Endometrium (tissue), 2 donors: Measurements from ENCODE around the gene TUFT1.

Experiments
- FAIRE-seq: peaks from 2 replicates; lab custom pipeline; 2012; peaks lifted over from hg19 to GRCh38; lab: Jason Lieb, UNC
- donor health status: control.
- donor health status: control.

The TUFT1 gene

GRCh38 chr1:151540021-151540981 is at the start of gene TUFT1:
TSS of gene TUFT1 (plus strand) at chr1:151540309. CDS start at chr1:151540367, 58 bp downstream.
- FAIRE-seq = no peak

- FAIRE-seq = no peak
Measured at GRCh38 chr1:151491641-151492040, 48.5 kb upstream of the TUFT1 start.

GRCh38 chr1:151492120-151492519 is 48.0 kb upstream of the TUFT1 start:
- FAIRE-seq = no peak

GRCh38 chr1:151493042-151493441 is 47.1 kb upstream of the TUFT1 start:
- no peak for FAIRE-seq

- FAIRE-seq = no peak
Measured at GRCh38 chr1:151494741-151495281, 45.3 kb upstream of the TUFT1 start.

- FAIRE-seq = no peak
Measured at GRCh38 chr1:151495316-151495715, 44.8 kb upstream of the TUFT1 start.

GRCh38 chr1:151499365-151499764 is 40.7 kb upstream of the TUFT1 start:
- no peak for FAIRE-seq

GRCh38 chr1:151499930-151500329 is 40.2 kb upstream of the TUFT1 start:
- FAIRE-seq = no peak

GRCh38 chr1:151501474-151501873 is 38.6 kb upstream of the TUFT1 start:
- FAIRE-seq = no peak

- no peak for FAIRE-seq
Measured at GRCh38 chr1:151502035-151502700, 37.9 kb upstream of the TUFT1 start.

- no peak for FAIRE-seq
Measured at GRCh38 chr1:151502859-151503780, 37.0 kb upstream of the TUFT1 start.

GRCh38 chr1:151504252-151504651 is 35.9 kb upstream of the TUFT1 start:
- FAIRE-seq = no peak

- FAIRE-seq = no peak
Measured at GRCh38 chr1:151504759-151505158, 35.4 kb upstream of the TUFT1 start.

GRCh38 chr1:151508833-151509232 is 31.3 kb upstream of the TUFT1 start:
- no peak for FAIRE-seq

GRCh38 chr1:151509350-151510019 is 30.6 kb upstream of the TUFT1 start:
- no peak for FAIRE-seq

GRCh38 chr1:151510020-151510405 is 30.1 kb upstream of the TUFT1 start:
- no peak for FAIRE-seq

- FAIRE-seq = no peak
Measured at GRCh38 chr1:151510614-151510956, 29.5 kb upstream of the TUFT1 start.

- no peak for FAIRE-seq
Measured at GRCh38 chr1:151510957-151511635, 29.0 kb upstream of the TUFT1 start, which contains the start of gene CGN. TSS of gene CGN (plus strand) at chr1:151511387. CDS start at chr1:151518520, 7,133 bp downstream.

GRCh38 chr1:151511636-151512215 is 28.4 kb upstream of the TUFT1 start:
- FAIRE-seq = no peak

GRCh38 chr1:151512326-151512725 is 27.8 kb upstream of the TUFT1 start:
- no peak for FAIRE-seq
